IPS-NIHi7 (cell line): ENCODE results near the gene CPOX.
"Not testable (repeated sequence)": the region's sequence is repeated elsewhere in the genome, so short reads cannot be mapped to it uniquely, and the experiment has no call there.

Experiments
- DNase-seq: peaks from one replicate; pipeline ENCODE4 v3.0.0; 2012; ENCODE audit warnings: mixed read lengths; ENCODE audit errors: extremely low spot score

CPOX gene

DNA sequence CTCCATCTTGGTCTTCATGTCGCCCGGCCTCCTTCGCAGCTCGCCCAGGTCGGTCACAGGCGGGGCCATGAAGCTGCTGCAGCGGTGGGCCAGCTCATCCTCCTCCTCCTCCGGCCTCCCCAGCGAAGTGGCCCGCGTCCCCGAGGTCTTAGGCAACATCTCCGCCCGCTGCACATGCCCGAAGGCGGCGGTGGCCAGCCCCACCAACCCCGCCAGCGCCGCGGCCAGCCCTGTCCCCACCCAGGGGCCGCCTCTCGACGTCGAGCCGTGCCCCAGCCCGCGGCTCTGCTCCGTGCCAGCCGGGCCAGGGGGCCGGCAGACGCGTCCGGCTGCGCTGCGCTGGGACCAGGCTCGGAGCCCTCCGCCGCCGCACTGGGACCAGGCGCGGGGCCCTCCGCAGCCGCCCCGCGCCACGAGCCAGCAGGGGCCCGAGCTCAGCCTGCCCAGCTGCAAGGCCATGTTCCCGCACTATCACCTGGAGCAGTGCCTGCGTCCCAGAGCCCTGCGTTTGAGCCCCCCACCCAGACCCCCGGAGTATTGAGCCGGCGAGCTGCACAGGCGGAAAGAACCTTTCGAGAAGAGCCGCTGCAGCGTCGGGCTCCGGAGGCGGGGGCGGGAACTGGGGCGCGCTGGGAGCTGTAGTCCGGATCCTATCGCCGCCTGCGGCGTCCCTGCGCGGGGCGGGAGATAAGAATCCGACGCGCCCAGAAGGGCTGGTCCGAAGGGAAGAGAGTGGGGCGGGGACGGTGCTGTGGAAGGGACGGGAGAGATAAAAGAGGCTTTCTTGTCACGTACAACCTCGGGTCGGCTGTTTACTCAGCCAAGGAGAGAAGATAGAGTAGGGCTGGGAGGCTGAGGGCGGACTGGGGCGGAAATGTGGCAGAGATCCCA, at the start of gene CPOX:
CPOX (minus strand) TSS at position 566 of the 891 bp plus-strand sequence; CDS start at position 459, 107 bp downstream.
- peak; percentile 86 for DNase-seq

DNA sequence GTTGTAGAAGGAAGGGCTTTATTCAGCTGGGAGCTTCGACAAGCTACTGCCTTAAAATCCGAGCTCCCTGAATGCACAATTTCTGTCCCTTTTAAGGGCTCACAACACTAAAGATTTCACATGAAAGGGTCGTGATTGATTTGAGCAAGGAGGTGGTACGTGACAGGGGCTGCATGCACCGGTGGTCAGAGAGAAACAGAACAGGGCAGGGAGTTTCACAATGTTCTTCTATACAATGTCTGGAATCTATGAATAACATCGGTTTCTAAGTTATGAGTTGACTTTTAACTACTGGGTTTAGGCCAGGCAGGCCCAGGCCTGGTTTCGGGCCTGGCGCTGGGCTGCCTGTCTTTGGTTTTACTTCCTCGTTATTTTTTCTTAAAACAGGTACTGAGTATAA, 49.4 kb upstream of the CPOX start:
- DNase-seq, result not testable (repeated sequence)

DNA sequence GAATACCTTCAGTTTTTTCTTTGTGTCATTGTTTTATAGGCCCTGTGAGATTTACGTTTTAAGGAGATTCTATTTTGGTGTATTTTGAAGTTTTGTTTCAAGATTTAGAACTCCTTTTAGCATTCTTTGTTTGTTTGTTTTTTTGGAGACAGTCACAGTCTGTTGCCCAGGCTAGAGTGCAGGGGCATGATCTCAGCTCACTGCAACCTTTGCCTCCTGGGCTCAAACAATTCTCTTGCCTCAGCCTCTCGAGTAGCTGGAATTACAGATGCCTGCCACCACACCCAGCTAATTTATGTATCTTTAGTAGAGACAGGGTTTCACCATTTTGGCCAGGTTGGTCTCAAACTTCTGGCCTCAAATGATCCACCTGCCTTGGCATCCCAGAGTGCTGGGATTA, 48.3 kb upstream of the CPOX start:
- not testable (repeated sequence) for DNase-seq

DNA sequence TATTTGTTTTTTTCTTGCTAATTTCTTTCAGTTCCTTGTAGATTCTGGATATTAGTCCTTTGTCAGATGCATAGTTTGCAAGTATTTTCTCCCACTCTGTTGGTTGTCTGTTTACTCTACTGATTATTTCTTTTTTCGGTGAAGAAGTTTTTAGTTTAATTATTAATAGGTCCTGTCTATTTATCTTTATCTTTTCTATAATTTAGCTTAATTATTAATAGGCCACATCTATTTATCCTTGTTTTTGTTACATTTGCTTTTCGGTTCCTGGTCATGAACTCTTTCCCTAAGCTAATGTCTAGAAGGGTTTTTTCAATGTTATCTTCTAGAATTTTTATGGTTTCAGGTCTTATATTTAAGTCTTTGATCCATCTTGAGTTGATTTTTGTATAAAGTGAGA, 45.1 kb upstream of the CPOX start:
- not testable (repeated sequence) for DNase-seq

DNA sequence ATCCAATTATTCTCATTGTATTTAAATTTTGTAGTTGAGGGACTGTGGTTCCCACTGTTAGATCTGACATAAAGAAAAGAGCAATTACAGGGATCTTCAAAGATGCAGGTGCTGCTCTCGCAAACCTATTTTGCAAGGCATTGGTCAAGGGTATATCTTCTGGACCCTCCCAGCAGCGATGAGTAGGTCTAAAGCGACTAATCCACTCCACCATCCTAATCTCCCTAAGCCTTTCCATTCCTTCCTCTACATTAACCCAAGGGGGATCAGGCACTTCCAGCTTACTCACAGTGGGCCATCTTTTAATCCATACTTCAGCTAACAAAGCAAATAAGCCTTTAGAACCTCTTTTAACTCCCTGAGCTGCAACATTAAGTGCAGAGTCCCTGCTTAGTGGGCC, 37.0 kb upstream of the CPOX start:
- DNase-seq, result no peak

DNA sequence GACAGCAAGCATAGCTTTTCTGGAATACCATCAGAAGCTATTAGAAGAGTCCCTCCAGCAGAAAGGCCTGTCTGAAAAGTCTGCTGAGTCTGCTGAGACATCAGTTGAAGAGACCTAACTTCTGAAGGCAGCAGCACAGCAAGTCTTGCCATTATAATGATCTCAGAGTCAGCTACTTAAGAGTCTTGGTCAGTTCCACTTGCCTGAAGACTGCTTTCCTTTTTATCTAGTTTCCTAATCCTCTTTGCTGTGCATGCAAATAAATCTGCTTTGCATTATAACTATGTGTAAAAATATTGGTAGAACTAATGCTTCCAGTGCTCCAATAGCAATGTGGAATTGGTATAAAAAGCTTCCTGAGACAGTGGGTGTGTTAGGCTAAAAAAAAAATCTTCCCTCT, 34.9 kb upstream of the CPOX start:
- no peak for DNase-seq

DNA sequence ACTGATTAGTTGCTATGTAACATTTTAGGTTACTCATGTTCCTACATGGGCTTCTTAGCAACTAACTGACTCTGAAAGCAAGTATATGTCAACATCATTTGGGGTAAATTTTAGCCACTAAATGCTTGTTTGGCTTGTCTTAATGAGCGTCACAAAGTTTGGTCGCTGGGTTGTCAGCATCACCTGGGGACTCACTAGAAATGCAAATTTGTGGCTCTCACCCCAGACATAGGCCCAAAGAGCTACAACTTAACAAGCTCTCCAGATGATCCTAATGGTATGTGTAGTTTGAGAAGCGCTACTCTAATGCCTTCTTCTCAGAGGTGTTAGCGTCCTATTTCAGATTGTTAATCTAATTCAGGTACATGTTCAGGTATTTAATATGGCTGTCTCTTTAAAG, 32.7 kb upstream of the CPOX start:
- DNase-seq, result no peak

DNA sequence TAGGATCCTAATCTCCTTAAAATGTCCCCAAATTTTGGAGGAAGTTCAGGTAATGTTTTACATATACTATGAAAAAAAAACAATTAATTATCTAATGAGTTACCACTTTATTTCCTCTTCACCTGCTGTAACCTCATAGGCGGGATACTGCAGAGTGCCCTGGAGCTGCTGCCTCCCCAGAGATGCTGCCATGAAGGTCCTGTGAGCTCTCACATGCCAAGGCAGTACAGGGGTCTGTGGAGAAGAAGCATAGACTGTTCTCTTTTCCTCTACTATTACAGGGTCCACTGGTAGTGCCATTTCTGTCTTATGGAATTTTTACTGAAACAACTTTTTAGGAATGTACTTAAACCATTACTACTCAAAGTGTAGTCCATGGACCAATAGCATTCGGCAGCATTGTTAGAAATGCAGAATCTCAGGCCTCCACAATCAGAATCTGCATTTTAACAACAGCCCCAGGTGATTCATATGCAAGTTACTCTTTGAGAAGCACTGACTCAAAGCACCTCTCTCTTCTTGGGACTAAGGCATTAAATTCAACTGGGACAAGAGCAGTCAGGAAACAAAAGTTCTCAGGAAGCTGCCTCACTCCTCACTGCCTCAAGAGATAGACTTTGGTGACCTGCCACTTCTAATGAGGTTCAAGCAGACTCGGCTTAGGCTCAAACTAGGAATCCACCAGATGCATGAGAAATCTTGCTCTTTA, 30.3 kb upstream of the CPOX start:
- peak; percentile 26 for DNase-seq

DNA sequence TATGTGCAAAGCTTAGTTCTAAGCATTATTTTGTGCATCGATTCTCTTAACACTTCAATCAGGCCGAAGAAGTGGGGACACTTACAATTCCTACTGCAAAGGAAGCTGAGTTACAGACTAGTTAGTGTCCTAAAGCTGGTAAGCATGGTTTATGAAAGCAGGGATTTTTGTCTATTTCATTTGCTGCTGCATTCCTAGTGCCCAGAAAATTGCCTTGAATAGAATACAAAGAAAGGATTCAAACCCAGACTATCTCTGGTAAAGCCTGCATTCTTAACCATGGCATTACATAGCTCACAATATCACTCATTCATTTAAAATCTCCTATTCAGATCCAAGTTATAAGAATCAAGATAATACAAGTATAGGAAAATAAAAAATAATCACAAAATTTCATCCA, 24.4 kb upstream of the CPOX start:
- no peak for DNase-seq

DNA sequence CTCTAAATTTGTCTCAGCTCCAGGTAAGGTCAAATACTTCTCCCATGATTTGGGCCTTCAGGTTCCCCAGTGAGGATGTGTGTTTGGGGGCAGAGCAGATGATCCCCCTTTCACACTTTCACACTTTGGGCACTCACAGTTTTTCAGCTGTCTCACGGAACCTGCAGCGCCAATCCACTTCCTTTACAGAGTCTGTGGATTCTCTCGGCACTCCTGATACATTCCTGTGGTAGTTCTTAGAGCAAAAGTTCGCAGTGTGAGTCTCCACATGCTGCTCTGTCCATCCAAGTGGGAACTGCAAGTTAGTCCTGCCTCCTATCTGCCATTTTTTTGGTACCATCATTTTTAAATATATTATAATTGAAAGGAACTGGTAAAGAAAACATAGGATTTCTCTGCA, 20.2 kb upstream of the CPOX start:
- DNase-seq, result no peak

DNA sequence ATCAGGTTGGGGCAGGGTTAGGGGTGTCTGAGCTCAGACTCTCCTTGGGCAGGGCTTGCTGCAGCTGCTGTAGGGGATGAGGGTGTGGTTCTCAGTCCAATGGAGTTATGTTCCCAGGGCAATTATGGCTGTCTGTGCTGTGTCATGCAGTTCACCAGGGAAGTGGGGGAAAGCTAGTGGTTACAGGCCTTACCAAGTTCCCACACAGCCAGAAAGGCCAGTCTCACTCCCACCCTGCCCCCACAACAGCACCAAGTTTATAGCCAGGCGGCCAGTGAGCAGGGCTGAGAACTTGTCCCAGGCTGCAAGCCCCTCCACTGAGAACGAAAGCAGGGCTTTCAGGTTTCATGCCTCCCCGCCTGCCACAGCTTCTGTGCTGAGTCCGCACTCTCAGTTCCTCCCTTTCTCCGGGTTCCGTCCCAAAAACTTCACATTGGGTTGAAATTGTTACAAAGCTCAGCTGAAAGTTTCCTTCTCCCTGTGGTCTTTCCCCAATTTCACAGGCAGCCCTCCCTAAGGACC, 19.6 kb upstream of the CPOX start:
- no peak for DNase-seq

DNA sequence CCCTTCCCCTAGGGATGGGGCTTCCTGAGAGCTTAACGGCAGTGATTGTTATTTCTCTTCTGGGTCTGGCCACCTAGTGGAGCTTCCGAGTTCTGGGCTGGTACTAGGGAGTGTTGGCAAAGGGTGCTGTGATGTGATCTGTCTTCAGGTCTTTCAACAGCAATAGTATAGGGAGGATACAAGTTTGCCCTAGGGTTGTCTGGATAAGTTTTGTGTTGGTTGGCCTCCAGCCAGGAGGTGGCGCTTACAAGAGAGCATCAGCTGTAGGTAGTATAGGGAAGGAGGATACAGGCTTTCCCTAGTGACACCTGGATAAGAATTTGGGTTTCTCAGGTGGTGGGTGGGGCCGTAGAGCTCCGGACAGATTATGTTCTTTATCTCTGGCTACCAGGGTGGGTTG, 19.2 kb upstream of the CPOX start:
- DNase-seq, result peak; percentile 22

DNA sequence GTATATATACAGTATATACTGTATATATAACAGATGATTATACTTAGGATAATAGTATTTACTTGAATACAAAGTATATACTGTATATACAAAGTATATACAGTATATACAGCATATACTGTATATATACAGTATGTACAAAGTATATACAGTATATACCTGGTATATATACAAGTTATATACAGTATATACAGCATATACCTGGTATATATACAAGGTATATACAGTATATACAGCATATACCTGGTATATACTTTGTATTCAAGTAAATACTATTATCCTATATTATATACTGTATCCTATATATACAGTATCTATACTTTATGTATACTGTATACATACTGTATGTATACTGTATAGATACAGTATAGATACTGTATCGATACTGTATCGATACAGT, 14.6 kb upstream of the CPOX start:
- DNase-seq, result no peak

DNA sequence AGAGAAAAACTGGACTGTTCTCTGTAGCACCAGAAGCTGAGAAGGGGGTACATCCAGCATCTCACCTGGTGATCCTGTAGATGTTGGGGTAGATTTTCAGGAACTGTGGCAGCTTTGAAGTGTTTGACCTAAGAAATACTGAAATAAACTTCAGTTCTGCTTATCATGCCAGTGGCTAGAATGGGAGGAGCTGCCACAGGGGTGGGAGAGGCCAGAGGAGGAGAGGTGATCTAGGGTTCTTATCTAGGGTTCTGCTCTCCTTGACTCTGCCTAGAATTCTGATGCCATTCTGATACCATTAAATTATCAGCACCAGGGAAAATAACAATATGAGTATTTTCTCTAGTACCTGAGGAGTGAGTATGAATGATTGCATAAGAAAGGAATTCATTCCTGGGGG, 10.2 kb upstream of the CPOX start:
- no peak for DNase-seq

DNA sequence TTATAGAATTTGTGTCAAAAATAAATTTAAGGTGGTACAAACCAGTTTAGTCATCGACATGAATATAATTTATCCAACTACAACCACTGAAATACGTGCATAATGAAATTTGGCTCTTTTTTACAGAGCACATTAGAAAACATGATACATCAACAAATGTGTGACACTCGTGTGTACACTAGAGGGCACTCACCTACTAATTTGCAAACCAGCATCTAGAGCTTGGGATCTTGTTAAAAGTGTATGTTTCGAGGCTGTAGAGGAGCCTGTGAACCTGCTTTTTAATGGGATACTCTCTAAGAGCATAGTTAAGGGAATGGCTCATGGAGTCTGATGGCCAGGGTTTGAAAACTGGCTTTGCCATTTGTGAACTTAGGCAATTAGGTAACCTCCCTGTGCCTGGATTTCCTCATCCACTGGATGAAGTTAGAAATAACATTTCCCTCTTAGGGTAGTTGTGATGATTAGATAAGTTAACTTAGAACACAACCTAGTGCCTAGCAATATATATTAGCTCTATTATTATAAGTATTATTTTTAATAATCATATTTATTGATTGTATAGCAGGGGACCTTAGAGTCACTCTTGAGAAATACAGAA, 8.8 kb upstream of the CPOX start:
- DNase-seq, result peak; percentile 70

DNA sequence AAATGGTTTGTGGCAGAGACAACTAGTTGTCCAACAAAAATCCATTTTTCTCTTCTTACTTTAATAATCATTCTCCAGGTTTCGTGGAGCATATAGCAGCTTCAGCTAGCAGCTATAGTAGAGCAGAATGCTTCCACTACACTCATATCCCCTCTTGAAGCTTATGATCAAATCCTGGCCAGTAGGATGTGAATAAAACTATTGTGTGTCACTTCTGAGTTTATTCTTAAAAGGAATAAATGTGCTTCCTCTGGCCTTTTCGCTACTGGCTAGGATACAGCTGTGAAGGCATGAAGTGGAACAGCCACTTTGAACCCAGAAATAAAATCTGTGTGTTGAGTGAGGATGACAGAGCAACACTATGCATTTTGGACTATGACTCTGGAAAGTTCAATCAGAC, 7.8 kb upstream of the CPOX start:
- DNase-seq, result no peak

DNA sequence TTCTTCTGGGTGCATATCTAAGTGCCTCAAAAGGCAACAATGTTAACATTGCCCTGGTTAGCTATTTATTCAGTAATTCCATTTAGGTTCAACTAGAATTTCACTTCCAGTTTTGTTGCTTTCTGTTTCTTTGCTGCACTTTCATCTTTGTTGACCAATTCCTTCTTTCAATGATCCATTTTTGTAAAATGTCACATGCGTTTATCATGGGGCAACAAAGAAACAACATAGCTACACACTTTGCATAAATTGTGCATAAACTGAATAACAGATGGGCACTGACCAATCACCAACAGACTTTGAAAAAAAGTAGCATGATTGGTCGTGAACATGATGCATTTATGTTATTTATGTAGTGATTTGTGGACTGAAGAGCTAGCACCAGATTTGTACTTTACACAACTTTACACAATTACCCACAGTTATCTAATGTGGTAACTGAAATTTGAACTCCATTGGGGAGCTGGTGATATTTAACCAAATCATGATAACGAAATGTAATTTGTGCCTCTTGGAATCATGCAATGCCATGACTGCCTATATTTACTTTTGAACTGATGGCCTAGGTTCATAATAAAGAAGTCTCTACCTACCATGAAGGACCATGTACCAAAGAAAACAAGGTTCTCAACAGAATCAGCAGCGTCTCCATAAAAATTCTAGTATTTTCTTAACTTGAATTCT, 7.1 kb upstream of the CPOX start:
- DNase-seq, result no peak

DNA sequence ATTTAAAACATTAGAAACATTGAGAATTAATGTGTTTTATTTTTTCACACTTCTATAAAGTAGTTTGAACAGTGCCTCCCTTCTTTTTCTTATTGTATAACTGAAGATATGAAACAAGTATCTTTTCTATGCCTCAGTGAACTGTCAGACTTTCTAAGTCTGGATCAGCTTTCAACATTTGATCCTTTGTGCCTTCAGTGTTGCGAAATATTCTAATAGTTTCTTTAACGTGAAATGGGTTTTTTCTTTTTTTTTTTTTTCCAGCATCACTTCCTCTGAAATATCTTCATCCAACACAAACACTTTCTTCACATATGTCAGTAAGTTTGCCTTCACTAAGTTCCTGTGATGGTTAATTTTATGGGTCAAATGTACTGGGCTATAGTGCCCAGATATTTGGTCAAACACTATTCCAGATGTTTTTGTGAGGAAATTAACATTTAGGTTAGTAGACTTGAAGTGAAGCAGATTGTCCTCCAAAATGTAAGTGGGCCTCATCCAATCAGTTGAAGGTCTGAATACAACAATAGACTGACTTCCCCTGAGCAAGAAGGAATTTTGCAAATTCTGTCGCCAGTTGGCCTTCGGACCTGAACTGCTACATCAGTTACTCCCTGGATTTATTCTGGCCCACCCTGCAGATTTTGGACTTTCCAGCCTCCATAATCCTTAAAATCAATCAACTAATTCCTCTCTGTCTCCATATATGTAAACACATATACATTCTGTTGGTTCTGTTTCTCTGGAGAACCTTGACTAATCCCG, 6.4 kb upstream of the CPOX start:
- DNase-seq, result no peak

DNA sequence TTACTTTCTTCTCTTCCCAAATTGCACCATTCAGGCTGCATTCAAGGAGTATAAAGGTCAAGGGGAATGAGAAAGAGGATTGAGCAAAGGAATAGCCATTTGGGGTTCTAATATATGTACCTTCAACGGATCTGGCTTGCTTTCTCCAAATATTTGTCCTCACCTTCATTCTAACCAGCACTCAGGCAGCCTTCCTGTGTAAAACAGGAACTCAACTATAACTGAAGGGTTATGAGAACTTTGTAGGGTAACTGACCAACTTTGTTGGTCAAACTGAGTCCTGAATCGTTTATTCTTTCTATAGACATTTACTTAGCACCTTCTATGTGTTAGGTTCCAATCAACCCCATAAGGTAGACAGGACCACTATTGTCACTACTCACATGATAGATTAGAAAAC, 5.1 kb upstream of the CPOX start:
- DNase-seq, result no peak

DNA sequence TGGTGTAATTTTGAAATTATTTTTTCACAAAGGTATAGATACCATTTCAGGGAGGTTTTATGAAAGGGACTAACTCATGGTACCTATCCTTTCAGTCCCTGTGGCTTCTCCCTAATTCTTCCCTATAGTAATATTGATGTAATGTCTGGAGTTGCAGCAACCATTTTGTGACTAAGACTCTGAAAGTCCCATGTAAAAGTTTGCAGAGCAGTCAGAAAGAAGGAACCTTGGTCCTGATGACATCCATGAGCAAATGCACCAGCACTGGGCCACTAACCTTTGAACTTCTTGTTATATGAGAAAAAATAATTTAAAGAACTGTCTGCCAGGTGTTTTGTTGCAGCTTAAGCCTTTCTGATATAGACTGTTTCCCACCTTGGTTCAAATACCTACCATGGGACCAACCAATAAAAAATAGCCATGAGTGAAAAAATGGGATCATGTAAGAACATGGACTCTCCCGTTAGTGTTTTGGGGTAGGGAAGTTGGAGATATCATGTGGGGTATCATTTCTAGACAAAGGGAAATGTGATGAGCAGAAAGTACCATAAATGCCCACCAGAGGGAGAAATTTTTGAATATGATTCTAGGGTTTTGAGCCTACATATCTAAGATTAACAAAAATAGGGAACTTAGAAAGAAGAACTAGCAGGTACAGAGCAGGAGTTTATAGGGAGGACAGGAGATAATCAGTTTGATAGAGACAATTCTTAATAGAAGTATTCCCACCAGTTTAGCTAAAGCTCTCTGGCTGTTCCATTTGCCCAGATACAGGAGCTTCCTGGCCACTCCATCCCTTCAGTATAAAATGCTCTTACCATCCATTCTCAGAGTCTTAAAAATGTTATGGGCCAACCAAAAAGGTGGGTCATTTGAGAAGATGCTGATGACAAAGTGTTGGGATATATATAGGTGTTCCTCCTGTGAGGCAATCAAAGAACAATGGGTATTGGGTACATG, 3.4 kb upstream of the CPOX start:
- no peak for DNase-seq
